Upper lobe of left lung (tissue), 4 donors: Measurements from ENCODE around the gene CHURC1.

Source experiments
- CTCF ChIP-seq, 6 experiments: fragments of 450-650 bp in 4 of 6; fragments of 200-600 bp in 2 of 6; sonication (generic) in 2 of 6; IDR thresholded peaks; one replicate each; pipeline ENCODE4 v1.5.1; 2016 to 2019; ENCODE audit warnings: antibody characterized with exemption in 6 of 6
- EP300 ChIP-seq, 4 donors: sonication (generic); formaldehyde crosslinking; IDR thresholded peaks; one replicate each; pipeline ENCODE4 v1.5.1; 2017; ENCODE audit warnings: antibody characterized with exemption in 4 of 4, control low read depth in 2 of 4
- POLR2A ChIP-seq, 4 donors: fragments of 450-650 bp; IDR thresholded peaks; one replicate each; pipeline ENCODE4 v1.5.1; 2016 to 2017; ENCODE audit warnings: antibody characterized with exemption in 4 of 4, mild to moderate bottlenecking in 2 of 4
- POLR2AphosphoS5 ChIP-seq, 2 donors: sonication (generic); formaldehyde crosslinking; IDR thresholded peaks; one replicate each; pipeline ENCODE4 v1.5.1; 2017; ENCODE audit warnings: antibody characterized with exemption in 2 of 2

GRCh38 chr14:64919215-64919614 is 5.0 kb downstream of the CHURC1 start:
- TF ChIP-seq CTCF (IDR thresholded peaks at IDR 0.05) = no peak
- no peak for TF ChIP-seq POLR2AphosphoS5 (IDR thresholded peaks at IDR 0.05)
- no peak for TF ChIP-seq POLR2A (IDR thresholded peaks at IDR 0.05)
- no peak for TF ChIP-seq EP300 (IDR thresholded peaks at IDR 0.05)
